Panc1 (cell line): ENCODE results near the gene OR2H2. TPM values are rescaled to one million over a fixed set of nuclear protein-coding genes. Genes with fewer than 3 reads are reported as not detected.

Experiments
- ATAC-seq: fragments of 200-7000 bp; cut with Tn5 transposase; 2 replicates; pipeline ENCODE4 v1.9.1; 2020; ENCODE audit warnings: mild to moderate bottlenecking, moderate library complexity
- BruUV-seq: library from RNA; stranded (reverse); fragments of 400-500 nt; replicated peaks from 2 replicates; lab custom pipeline; 2021; lab: Mats Ljungman, UMichigan
- CTCF ChIA-PET: fragments of 300-600 bp; sonication (Branson Sonifier 250); formaldehyde crosslinking; loops from one replicate; lab custom pipeline; 2022; ENCODE audit warnings: antibody characterized with exemption; lab: Charles Lee
- POLR2A ChIA-PET: fragments of 300-600 bp; sonication (Branson Sonifier 250); formaldehyde crosslinking; loops from one replicate; lab custom pipeline; 2022; ENCODE audit warnings: antibody characterized with exemption; lab: Charles Lee
- DNase-seq: peaks from one replicate; pipeline ENCODE4 v3.0.0-alpha.2; 2010; ENCODE audit warnings: low read depth, low spot score
- H3K27ac ChIP-seq: 2 replicates; pipeline ENCODE4 v1.5.1; 2011; ENCODE audit warnings: mild to moderate bottlenecking, low read length, inconsistent platforms
- H3K27me3 ChIP-seq: fragments of 200-500 bp; sonication (Bioruptor generic); 2 replicates; pipeline ENCODE4 v1.6.0; 2014; ENCODE audit warnings: low read length, inconsistent platforms; ENCODE audit not compliant: control insufficient read depth, insufficient read depth
- H3K36me3 ChIP-seq: fragments of 200-500 bp; sonication (Bioruptor generic); 2 replicates; pipeline ENCODE4 v1.5.1; 2014; ENCODE audit warnings: inconsistent platforms, mild to moderate bottlenecking, low read length, moderate library complexity; ENCODE audit not compliant: control insufficient read depth, insufficient read depth
- H3K4me1 ChIP-seq: 2 replicates; pipeline ENCODE4 v1.5.1; 2011; ENCODE audit warnings: inconsistent platforms, mild to moderate bottlenecking, low read length, moderate library complexity; ENCODE audit not compliant: control insufficient read depth, insufficient read depth
- H3K4me3 ChIP-seq, 2 experiments: 2 replicates each; pipeline ENCODE4 v1.5.1; 2011 to 2012; ENCODE audit warnings: low read depth in 2 of 2, low read length in 2 of 2, mild to moderate bottlenecking in 2 of 2, inconsistent platforms in 1 of 2, moderate library complexity in 1 of 2
- H3K9me3 ChIP-seq: fragments of 200-500 bp; sonication (Bioruptor generic); 2 replicates; pipeline ENCODE4 v1.5.1; 2014; ENCODE audit warnings: low read depth, mild to moderate bottlenecking, inconsistent platforms, low read length, moderate library complexity; ENCODE audit not compliant: control insufficient read depth, insufficient read depth
- POLR2AphosphoS5 ChIP-seq: IDR thresholded peaks from 2 replicates; pipeline ENCODE4 v1.6.1; 2012; ENCODE audit warnings: mild to moderate bottlenecking, low read depth, low read length, moderate library complexity
- SIN3A ChIP-seq: IDR thresholded peaks from 2 replicates; pipeline ENCODE4 v1.6.1; 2012; ENCODE audit warnings: low read depth, mild to moderate bottlenecking, low read length, moderate library complexity, borderline replicate concordance; ENCODE audit not compliant: insufficient read depth
- TCF7L2 ChIP-seq: IDR thresholded peaks from 2 replicates; pipeline ENCODE4 v1.6.1; 2011; ENCODE audit warnings: mild to moderate bottlenecking, low read depth, low read length, inconsistent platforms
- in situ Hi-C: cut with HindIII; loops from 2 replicates; pipeline ENCODE4 v1.10.0; 2016; ENCODE audit warnings: low sequenced_read_pairs, low pct_unique_long_range_greater_than_20kb
- intact Hi-C: fragments of 100-400 bp; cut with micrococcal nuclease; formaldehyde crosslinking; loops from one replicate; pipeline ENCODE4 v1.10.0; 2022; ENCODE audit not compliant: unreplicated experiment
- total RNA-seq: library from RNA; stranded (reverse); gene quantifications from one replicate; pipeline ENCODE4 v1.2.1, GENCODE V29; 2021; ENCODE audit not compliant: unreplicated experiment
- TF ChIP-seq, protein P1 (sequence below): fragments of 450-650 bp; IDR thresholded peaks from 2 replicates; pipeline ENCODE4 v1.5.1; 2017; ENCODE audit warnings: mild to moderate bottlenecking
- TF ChIP-seq, protein P2 (sequence below), 2 experiments: IDR thresholded peaks; 2 replicates each; pipeline ENCODE4 v1.6.1; 2011 to 2012; ENCODE audit warnings: low read depth in 2 of 2, control low read depth in 1 of 2, low read length in 1 of 2, mild to moderate bottlenecking in 1 of 2, moderate library complexity in 1 of 2; ENCODE audit not compliant: insufficient read depth in 1 of 2

OR2H2 gene
- total RNA-seq, 1 experiment from 2014 or later: not detected

DNA sequence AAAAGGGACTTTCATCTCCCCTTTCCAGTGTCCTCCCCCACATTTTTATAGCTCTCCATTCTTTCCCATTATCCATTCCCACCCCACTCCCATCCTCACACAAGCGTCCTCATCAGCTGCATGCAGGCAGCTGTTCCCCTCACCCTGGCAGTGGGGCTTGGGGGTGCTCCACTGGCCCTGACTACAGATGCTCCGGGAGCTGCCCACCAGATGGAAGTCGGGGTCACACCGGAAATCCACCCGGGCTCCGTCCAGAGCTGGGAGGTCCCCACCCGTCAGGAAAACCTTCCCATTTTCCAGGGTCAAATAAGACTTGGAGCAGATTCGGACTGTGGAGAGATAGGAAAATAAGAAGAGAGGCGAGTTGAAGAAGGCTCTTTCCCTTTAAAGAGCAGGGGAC lies 45.4 kb downstream of the OR2H2 start:
- peaks cover 19% of the 10 kb centered on the region for H3K27me3 ChIP-seq
- H3K4me1 ChIP-seq: no peaks in the 10 kb centered on the region
- no peak overlapping the region for H3K4me3 ChIP-seq
- DNase-seq (no peak), ATAC-seq (no peak)
- H3K9me3 ChIP-seq: no peaks in the 10 kb centered on the region
- TF ChIP-seq, protein P1, sequence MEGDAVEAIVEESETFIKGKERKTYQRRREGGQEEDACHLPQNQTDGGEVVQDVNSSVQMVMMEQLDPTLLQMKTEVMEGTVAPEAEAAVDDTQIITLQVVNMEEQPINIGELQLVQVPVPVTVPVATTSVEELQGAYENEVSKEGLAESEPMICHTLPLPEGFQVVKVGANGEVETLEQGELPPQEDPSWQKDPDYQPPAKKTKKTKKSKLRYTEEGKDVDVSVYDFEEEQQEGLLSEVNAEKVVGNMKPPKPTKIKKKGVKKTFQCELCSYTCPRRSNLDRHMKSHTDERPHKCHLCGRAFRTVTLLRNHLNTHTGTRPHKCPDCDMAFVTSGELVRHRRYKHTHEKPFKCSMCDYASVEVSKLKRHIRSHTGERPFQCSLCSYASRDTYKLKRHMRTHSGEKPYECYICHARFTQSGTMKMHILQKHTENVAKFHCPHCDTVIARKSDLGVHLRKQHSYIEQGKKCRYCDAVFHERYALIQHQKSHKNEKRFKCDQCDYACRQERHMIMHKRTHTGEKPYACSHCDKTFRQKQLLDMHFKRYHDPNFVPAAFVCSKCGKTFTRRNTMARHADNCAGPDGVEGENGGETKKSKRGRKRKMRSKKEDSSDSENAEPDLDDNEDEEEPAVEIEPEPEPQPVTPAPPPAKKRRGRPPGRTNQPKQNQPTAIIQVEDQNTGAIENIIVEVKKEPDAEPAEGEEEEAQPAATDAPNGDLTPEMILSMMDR: no peak
- no peak for TF ChIP-seq TCF7L2
- no peak for TF ChIP-seq POLR2AphosphoS5
- no peak for TF ChIP-seq SIN3A
- TF ChIP-seq, protein P2, sequence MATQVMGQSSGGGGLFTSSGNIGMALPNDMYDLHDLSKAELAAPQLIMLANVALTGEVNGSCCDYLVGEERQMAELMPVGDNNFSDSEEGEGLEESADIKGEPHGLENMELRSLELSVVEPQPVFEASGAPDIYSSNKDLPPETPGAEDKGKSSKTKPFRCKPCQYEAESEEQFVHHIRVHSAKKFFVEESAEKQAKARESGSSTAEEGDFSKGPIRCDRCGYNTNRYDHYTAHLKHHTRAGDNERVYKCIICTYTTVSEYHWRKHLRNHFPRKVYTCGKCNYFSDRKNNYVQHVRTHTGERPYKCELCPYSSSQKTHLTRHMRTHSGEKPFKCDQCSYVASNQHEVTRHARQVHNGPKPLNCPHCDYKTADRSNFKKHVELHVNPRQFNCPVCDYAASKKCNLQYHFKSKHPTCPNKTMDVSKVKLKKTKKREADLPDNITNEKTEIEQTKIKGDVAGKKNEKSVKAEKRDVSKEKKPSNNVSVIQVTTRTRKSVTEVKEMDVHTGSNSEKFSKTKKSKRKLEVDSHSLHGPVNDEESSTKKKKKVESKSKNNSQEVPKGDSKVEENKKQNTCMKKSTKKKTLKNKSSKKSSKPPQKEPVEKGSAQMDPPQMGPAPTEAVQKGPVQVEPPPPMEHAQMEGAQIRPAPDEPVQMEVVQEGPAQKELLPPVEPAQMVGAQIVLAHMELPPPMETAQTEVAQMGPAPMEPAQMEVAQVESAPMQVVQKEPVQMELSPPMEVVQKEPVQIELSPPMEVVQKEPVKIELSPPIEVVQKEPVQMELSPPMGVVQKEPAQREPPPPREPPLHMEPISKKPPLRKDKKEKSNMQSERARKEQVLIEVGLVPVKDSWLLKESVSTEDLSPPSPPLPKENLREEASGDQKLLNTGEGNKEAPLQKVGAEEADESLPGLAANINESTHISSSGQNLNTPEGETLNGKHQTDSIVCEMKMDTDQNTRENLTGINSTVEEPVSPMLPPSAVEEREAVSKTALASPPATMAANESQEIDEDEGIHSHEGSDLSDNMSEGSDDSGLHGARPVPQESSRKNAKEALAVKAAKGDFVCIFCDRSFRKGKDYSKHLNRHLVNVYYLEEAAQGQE (IDR thresholded peaks at IDR 0.05; ENCODE audit: insufficient read depth in 1 of 2, low read depth in 2 of 2, low read length in 1 of 2): no peak
- in situ Hi-C loops: no loop called here
- H3K36me3 ChIP-seq: peaks cover 2% of the 10 kb centered on the region; the same call in 1 of the 2 replicates
- no peak overlapping the region for H3K27ac ChIP-seq
- BruUV-seq: no TSS peak
- intact Hi-C loops: no loop called here
- ChIA-PET CTCF (no interaction called here), POLR2A (no interaction called here)

DNA sequence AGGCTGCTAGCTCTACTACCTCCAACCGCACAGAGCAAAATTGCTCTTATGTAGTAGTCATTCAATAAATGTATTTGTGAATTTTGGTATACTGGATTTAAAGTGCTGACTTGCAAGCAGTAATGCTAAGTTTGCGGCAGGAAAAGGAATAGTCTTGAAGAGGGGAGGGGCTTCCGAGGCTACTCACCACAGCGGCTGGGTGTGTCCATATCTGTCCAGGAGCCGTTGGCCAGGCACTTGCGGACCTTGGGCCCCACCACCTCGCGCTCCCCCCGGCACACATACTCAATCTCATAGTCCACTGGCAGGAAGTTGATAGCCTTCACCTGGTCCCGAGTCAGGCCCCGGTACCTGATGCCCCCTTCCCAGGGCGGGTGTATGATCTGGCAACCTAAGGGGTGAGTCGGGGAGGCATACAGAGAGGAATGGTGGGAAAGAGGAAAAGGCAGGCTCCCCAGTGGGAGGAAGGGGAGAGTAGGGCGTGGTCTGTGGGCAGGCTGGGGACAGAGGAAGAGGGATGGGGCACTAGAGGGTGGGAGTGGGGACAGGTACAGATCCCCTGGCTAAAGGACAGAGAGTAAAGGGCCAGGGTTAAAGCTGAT lies 46.4 kb downstream of the OR2H2 start:
- Histone ChIP-seq H3K9me3 (no peaks in the 10 kb centered on the region), H3K36me3 (peaks cover 2% of the 10 kb centered on the region; the same call in 1 of the 2 replicates), H3K27ac (no peak overlapping the region), H3K4me1 (no peaks in the 10 kb centered on the region), H3K4me3 (no peak overlapping the region), H3K27me3 (peaks cover 19% of the 10 kb centered on the region)
- BruUV-seq: no TSS peak
- DNase-seq (no peak), ATAC-seq (no peak)
- intact Hi-C loops: no loop called here
- ChIA-PET POLR2A (no interaction called here), CTCF (no interaction called here)
- TF ChIP-seq, protein P2 (IDR thresholded peaks at IDR 0.05; ENCODE audit: insufficient read depth in 1 of 2, low read depth in 2 of 2, low read length in 1 of 2): no peak
- in situ Hi-C loops: no loop called here
